GM19023 (cell line): ENCODE measurements around the gene TRABD2B.

Source experiments
- ATAC-seq: cut with Tn5 transposase; IDR thresholded peaks from one replicate; pipeline ENCODE4 v1.9.1; 2021; ENCODE audit warnings: mild to moderate bottlenecking, moderate library complexity; ENCODE audit not compliant: unreplicated experiment

TRABD2B gene

GRCh38 chr1:47742890-47743760, 254.1 kb downstream of the TRABD2B start:
- no peak for ATAC-seq

GRCh38 chr1:47738560-47739182, 258.5 kb downstream of the TRABD2B start:
- no peak for ATAC-seq

GRCh38 chr1:47732489-47732888, 264.7 kb downstream of the TRABD2B start:
- no peak for ATAC-seq

GRCh38 chr1:47731730-47732129, 265.5 kb downstream of the TRABD2B start:
- no peak for ATAC-seq

- no peak for ATAC-seq
Measured at GRCh38 chr1:47729685-47730084, 267.5 kb downstream of the TRABD2B start.

- ATAC-seq = no peak
Measured at GRCh38 chr1:47727697-47728085, 269.5 kb downstream of the TRABD2B start.

GRCh38 chr1:47727051-47727696, 270.0 kb downstream of the TRABD2B start:
- no peak for ATAC-seq

GRCh38 chr1:47725992-47726855, 271.0 kb downstream of the TRABD2B start:
- ATAC-seq = peak; percentile 85

GRCh38 chr1:47725511-47725991, 271.6 kb downstream of the TRABD2B start:
- no peak for ATAC-seq

- no peak for ATAC-seq
Measured at GRCh38 chr1:47725000-47725473, 272.1 kb downstream of the TRABD2B start.

- ATAC-seq = no peak
Measured at GRCh38 chr1:47724432-47724999, 272.7 kb downstream of the TRABD2B start.

GRCh38 chr1:47722909-47723580, 274.1 kb downstream of the TRABD2B start:
- no peak for ATAC-seq

GRCh38 chr1:47722101-47722500, 275.1 kb downstream of the TRABD2B start:
- ATAC-seq = no peak

GRCh38 chr1:47720111-47720510, 277.1 kb downstream of the TRABD2B start:
- no peak for ATAC-seq

- ATAC-seq = no peak
Measured at GRCh38 chr1:47717341-47717740, 279.8 kb downstream of the TRABD2B start.

GRCh38 chr1:47713975-47714767, 283.0 kb downstream of the TRABD2B start:
- ATAC-seq = no peak

GRCh38 chr1:47713333-47713953, 283.7 kb downstream of the TRABD2B start:
- no peak for ATAC-seq

- no peak for ATAC-seq
Measured at GRCh38 chr1:47712596-47713299, 284.4 kb downstream of the TRABD2B start.
